ENCODE data around the gene CTTNBP2. TPM values are rescaled to one million over a fixed set of nuclear protein-coding genes. Genes with fewer than 3 reads are reported as not detected.

CTTNBP2 gene
- total and polyA plus RNA-seq, 10 donors, result 0.68 to 15.1 (median 8.5) TPM

- H3K4me1 ChIP-seq, result no peaks in the 10 kb centered on the region
- H3K36me3 ChIP-seq, result no peaks in the 10 kb centered on the region
- no peak overlapping the region for H3K27ac ChIP-seq
- no peak for TF ChIP-seq POLR2A (IDR thresholded peaks at IDR 0.05)
- TF ChIP-seq POLR2AphosphoS5 (IDR thresholded peaks at IDR 0.05), result no peak
- TF ChIP-seq CTCF (IDR thresholded peaks at IDR 0.05 in 8 of 11, conservative IDR thresholded peaks at IDR 0.05 in 3 of 11), result no peak
- DNase-seq, result no peak
- intact Hi-C loops (cut with DNase I; ENCODE audit: low total_unique reads), result no loop called here
- no peak overlapping the region for H3K4me3 ChIP-seq
- 73 to 83% (median 77%) methylated on average over 3 of the region's 3 CpGs for WGBS, 5 donors
- no peaks in the 10 kb centered on the region for H3K27me3 ChIP-seq (replicated peaks in 1 of 7)
- no peaks in the 10 kb centered on the region for H3K9me3 ChIP-seq
Observed at GRCh38 chr7:117679120-117679519, 194.1 kb downstream of the CTTNBP2 start.

- Histone ChIP-seq H3K27ac (no peak overlapping the region), H3K27me3 (replicated peaks in 1 of 7) (no peaks in the 10 kb centered on the region), H3K36me3 (no peaks in the 10 kb centered on the region), H3K4me3 (no peak overlapping the region), H3K4me1 (no peaks in the 10 kb centered on the region), H3K9me3 (no peaks in the 10 kb centered on the region)
- TF ChIP-seq POLR2A (IDR thresholded peaks at IDR 0.05), result no peak
- no peak for TF ChIP-seq POLR2AphosphoS5 (IDR thresholded peaks at IDR 0.05)
- TF ChIP-seq CTCF (IDR thresholded peaks at IDR 0.05 in 8 of 11, conservative IDR thresholded peaks at IDR 0.05 in 3 of 11), result no peak
- no peak for DNase-seq
- intact Hi-C loops (cut with DNase I; ENCODE audit: low total_unique reads), result no loop called here
- WGBS, 5 donors, result 64 to 85% (median 78%) methylated on average over 3 of the region's 3 CpGs
Observed at GRCh38 chr7:117675497-117676435, 197.5 kb downstream of the CTTNBP2 start.

GRCh38 chr7:117674617-117675016 is 198.6 kb downstream of the CTTNBP2 start:
- H3K36me3 ChIP-seq, result no peaks in the 10 kb centered on the region
- H3K27me3 ChIP-seq (replicated peaks in 1 of 7), result no peaks in the 10 kb centered on the region
- no peak for DNase-seq
- WGBS, 5 donors, result 20 to 26% (median 25%) methylated on average over 3 of the region's 3 CpGs
- no peak overlapping the region for H3K4me3 ChIP-seq
- intact Hi-C loops (cut with DNase I; ENCODE audit: low total_unique reads), result no loop called here
- TF ChIP-seq POLR2AphosphoS5 (IDR thresholded peaks at IDR 0.05), result no peak
- no peak for TF ChIP-seq POLR2A (IDR thresholded peaks at IDR 0.05)
- TF ChIP-seq CTCF (IDR thresholded peaks at IDR 0.05 in 8 of 11, conservative IDR thresholded peaks at IDR 0.05 in 3 of 11), result no peak
- no peaks in the 10 kb centered on the region for H3K9me3 ChIP-seq
- no peaks in the 10 kb centered on the region for H3K4me1 ChIP-seq
- H3K27ac ChIP-seq, result no peak overlapping the region

- H3K36me3 ChIP-seq, result no peaks in the 10 kb centered on the region
- no peak for TF ChIP-seq POLR2AphosphoS5 (IDR thresholded peaks at IDR 0.05)
- TF ChIP-seq POLR2A (IDR thresholded peaks at IDR 0.05), result no peak
- TF ChIP-seq CTCF (IDR thresholded peaks at IDR 0.05 in 8 of 11, conservative IDR thresholded peaks at IDR 0.05 in 3 of 11), result no peak
- H3K9me3 ChIP-seq, result no peaks in the 10 kb centered on the region
- H3K4me1 ChIP-seq, result no peaks in the 10 kb centered on the region
- no peak overlapping the region for H3K27ac ChIP-seq
- DNase-seq, result no peak
- no peaks in the 10 kb centered on the region for H3K27me3 ChIP-seq (replicated peaks in 1 of 7)
- intact Hi-C loops (cut with DNase I; ENCODE audit: low total_unique reads), result no loop called here
- no peak overlapping the region for H3K4me3 ChIP-seq
Observed at GRCh38 chr7:117673839-117674238, 199.4 kb downstream of the CTTNBP2 start.

Measured in spleen (tissue), 11 donors.